ENCODE results near the gene NLK. TPM values are rescaled to one million over a fixed set of nuclear protein-coding genes. Genes with fewer than 3 reads are reported as not detected.

NLK gene
- total and polyA plus RNA-seq, 2 of the 13 experiments (the other 11 are each of a cell fraction or from before 2014, with no cell fraction given): 13.4 to 14.6 TPM

DNA sequence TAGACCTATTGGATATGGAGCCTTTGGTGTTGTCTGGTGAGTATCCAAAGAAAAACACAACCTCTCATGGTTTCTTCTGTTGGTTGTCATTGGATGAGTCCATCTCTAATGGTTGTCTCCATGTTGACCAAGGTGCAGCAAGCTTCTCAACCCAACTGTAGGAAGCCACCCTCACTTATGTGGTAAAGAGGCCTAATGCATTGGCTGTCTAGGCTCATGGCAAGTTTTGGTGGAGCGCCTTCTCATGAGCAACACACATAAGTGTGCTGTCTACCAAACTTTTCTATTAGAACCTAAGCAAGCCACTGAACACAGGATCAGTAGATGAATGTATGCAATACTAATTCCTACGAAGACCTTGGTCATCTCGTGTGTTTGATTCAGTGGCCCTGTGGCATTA lies 819 bp downstream of the NLK start:
- ATAC-seq (no peak), DNase-seq (ENCODE audit: low spot score) (no peak), FAIRE-seq (no peak)
- Histone ChIP-seq H3K36me3 (replicated peaks in 1 of 2; ENCODE audit: control insufficient read depth in 1 of 2, insufficient read depth in 2 of 2, low read length in 2 of 2) (no peaks in the 10 kb centered on the region), H3K9me3 (ENCODE audit: low read length) (no peaks in the 10 kb centered on the region), H3K4me3 (replicated peaks in 1 of 3; ENCODE audit: insufficient read depth in 1 of 3, low read depth in 2 of 3, low read length in 3 of 3) (0 out of 6 replicates have a peak overlapping the region, but pooled peaks of 1 of the 3 experiments have one; percentile 35), H3K9ac (ENCODE audit: insufficient read depth, low read depth, low read length) (no peak overlapping the region), H3K79me2 (ENCODE audit: insufficient read depth, low read length) (peaks cover 49% of the 10 kb centered on the region), H3K27ac (ENCODE audit: extremely low read length, insufficient read depth, low read length) (no peak overlapping the region), H3K27me3 (ENCODE audit: control insufficient read depth in 1 of 2, insufficient read depth in 2 of 2, low read length in 2 of 2) (no peaks in the 10 kb centered on the region), H3K4me2 (ENCODE audit: low read depth, low read length) (peak overlapping the region; percentile 68), H4K20me1 (ENCODE audit: insufficient read depth, low read length) (no peaks in the 10 kb centered on the region), H2AFZ (ENCODE audit: low read length) (no peak overlapping the region), H3K4me1 (ENCODE audit: insufficient read depth, low read length) (peaks cover 54% of the 10 kb centered on the region)
- WGBS (ENCODE audit: low lambda C conversion rate): 96% methylated on average over 3 of the region's 3 CpGs
- ChIA-PET CTCF (ENCODE audit: low intra/inter-chr PET ratio, low total read pairs) (no interaction called here), POLR2A (no interaction called here)
- intact Hi-C loops (cut with micrococcal nuclease; ENCODE audit: unreplicated experiment) (no loop called here), in situ Hi-C loops (cut with HindIII; ENCODE audit: extremely low pct_ligation_motif_present, low pct_unique_long_range_greater_than_20kb) (loop anchor here (25.0 kb wide), 2 partner anchors 94 to 269 kb away; partner anchors contain the start of gene TMEM97)
- BruUV-seq (replicated peaks): no TSS peak
- TF ChIP-seq MIER2 (CRISPR knock-in tag; IDR thresholded peaks at IDR 0.05) (no peak), RFX1 (IDR thresholded peaks at IDR 0.05) (no peak), ZBTB20 (CRISPR knock-in tag; IDR thresholded peaks at IDR 0.05; ENCODE audit: borderline replicate concordance, low read depth) (no peak), ZMYM3 (CRISPR knock-in tag; IDR thresholded peaks at IDR 0.05) (no peak), DR1 (CRISPR knock-in tag; IDR thresholded peaks at IDR 0.05) (no peak), GATAD2A (CRISPR knock-in tag; IDR thresholded peaks at IDR 0.05) (no peak), FOXA1 (IDR thresholded peaks at IDR 0.05) (no peak), FOXA1 (CRISPR knock-in tag; IDR thresholded peaks at IDR 0.05) (no peak), RARA (CRISPR knock-in tag; IDR thresholded peaks at IDR 0.05) (no peak), CSRNP1 (CRISPR knock-in tag; IDR thresholded peaks at IDR 0.05) (no peak), TEAD2 (CRISPR knock-in tag; IDR thresholded peaks at IDR 0.05) (no peak), ZNF773 (CRISPR knock-in tag; IDR thresholded peaks at IDR 0.05; ENCODE audit: borderline replicate concordance) (no peak)
- TF ChIP-seq, protein P1, sequence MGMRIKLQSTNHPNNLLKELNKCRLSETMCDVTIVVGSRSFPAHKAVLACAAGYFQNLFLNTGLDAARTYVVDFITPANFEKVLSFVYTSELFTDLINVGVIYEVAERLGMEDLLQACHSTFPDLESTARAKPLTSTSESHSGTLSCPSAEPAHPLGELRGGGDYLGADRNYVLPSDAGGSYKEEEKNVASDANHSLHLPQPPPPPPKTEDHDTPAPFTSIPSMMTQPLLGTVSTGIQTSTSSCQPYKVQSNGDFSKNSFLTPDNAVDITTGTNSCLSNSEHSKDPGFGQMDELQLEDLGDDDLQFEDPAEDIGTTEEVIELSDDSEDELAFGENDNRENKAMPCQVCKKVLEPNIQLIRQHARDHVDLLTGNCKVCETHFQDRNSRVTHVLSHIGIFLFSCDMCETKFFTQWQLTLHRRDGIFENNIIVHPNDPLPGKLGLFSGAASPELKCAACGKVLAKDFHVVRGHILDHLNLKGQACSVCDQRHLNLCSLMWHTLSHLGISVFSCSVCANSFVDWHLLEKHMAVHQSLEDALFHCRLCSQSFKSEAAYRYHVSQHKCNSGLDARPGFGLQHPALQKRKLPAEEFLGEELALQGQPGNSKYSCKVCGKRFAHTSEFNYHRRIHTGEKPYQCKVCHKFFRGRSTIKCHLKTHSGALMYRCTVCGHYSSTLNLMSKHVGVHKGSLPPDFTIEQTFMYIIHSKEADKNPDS (CRISPR knock-in tag; IDR thresholded peaks at IDR 0.05): no peak
- TF ChIP-seq, protein P2, sequence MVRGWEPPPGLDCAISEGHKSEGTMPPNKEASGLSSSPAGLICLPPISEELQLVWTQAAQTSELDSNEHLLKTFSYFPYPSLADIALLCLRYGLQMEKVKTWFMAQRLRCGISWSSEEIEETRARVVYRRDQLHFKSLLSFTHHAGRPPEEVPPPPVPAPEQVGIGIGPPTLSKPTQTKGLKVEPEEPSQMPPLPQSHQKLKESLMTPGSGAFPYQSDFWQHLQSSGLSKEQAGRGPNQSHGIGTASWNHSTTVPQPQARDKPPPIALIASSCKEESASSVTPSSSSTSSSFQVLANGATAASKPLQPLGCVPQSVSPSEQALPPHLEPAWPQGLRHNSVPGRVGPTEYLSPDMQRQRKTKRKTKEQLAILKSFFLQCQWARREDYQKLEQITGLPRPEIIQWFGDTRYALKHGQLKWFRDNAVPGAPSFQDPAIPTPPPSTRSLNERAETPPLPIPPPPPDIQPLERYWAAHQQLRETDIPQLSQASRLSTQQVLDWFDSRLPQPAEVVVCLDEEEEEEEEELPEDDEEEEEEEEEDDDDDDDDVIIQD (CRISPR knock-in tag; IDR thresholded peaks at IDR 0.05; ENCODE audit: low read depth): no peak
